GM21360 (cell line): Measurements from ENCODE around the gene OR2A7.
"Not testable (repeated sequence)": the region's sequence is repeated elsewhere in the genome, so short reads cannot be mapped to it uniquely, and the experiment has no call there.

Experiments used
- ATAC-seq: cut with Tn5 transposase; IDR thresholded peaks from one replicate; pipeline ENCODE4 v1.9.1; 2021; ENCODE audit warnings: mild to moderate bottlenecking, moderate library complexity; ENCODE audit not compliant: unreplicated experiment

The OR2A7 gene, protein sequence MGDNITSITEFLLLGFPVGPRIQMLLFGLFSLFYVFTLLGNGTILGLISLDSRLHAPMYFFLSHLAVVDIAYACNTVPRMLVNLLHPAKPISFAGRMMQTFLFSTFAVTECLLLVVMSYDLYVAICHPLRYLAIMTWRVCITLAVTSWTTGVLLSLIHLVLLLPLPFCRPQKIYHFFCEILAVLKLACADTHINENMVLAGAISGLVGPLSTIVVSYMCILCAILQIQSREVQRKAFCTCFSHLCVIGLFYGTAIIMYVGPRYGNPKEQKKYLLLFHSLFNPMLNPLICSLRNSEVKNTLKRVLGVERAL

DNA sequence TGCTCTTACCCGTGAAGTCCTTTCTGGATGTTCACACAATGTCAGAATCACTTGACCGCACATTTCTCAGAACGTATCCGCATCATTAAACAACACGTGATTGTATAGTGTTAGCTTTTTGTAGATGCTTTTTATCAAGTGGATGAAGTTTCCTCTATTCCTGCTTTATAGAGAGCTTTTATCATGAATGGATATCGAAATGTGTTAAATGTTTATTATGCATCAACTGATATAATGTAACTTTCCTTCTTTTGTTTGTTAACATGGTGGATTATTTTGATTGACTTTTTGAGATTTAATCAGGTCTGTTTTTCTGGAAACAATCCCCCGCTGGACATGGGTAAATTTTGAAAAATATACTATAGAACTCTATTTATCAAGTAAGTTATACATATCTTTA is at the start of gene OR2A7:
TSS of gene OR2A7 (minus strand) at position 101 of the 400 bp plus-strand sequence. CDS start 5,164 bp downstream, outside the sequence.
- ATAC-seq, result not testable (repeated sequence)

DNA sequence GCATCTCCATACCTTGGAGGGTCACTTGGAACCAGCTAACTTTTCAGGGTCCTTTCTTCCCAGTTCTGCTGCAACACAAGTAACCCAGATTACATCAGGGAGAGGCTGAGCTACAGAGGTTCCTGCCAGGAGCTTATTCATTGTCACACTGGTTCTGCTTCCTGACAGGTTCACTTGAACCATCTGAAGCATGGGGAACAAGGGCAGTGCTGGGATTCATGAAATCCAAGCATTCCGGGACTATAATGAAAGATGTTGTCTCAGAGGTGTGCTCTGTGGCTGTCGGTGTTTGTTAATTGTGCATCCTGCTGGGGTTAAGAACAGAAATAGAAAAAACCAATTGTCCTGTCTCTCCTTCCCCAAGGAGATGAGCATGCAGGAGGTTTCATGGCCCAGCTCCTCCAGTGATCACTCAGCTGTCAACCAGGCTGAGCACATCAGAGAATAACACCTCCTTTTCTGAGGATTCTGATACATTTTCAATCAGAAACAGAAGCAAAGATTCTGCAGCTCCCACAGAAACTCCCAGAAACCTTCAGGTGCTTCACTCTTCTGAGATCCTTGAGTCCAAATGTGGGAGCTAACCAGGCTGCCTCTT is 47.4 kb upstream of the OR2A7 start, which contains the start of gene OR2A1:
TSS of gene OR2A1 (plus strand) at position 548 of the 598 bp plus-strand sequence. CDS start 5,706 bp downstream, outside the sequence.
- not testable (repeated sequence) for ATAC-seq

DNA sequence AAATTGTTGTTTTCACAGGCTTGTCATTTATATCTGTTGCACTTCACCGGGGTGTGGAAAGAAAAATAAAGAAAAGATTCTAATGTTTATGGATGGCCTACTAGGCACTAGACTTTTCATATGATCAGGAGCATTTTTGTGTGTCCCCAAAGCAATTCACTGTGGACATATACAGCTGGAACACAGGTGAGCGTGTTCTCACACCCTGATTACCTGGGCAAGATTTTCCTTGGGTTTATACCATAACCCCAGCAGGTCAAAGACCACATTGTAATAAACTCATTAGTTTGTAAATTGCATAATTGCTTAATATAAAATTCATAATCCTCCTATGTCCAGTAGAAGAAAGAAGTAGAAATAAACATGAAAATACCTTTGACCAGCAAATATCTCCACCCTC is 46.6 kb upstream of the OR2A7 start:
- ATAC-seq, result not testable (repeated sequence)

DNA sequence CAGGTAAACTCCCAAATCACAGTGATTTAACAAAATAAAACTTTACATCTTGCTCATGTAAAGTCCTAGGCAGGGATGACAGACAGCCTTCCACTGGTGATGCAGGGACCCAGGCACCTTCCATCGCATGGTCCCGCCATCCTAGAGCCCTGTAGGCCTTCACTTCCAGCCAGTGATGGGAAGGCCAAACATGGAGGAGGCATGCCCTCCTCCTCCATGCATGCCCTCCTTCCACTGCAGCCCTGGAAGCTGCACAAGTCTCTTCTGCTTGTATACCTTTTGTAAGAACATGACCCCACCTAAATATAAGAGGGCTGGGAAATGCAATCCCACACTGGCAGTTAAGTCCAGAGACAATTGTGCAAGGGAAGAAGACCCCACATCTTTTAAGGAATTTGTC is 45.1 kb upstream of the OR2A7 start:
- ATAC-seq, result not testable (repeated sequence)

DNA sequence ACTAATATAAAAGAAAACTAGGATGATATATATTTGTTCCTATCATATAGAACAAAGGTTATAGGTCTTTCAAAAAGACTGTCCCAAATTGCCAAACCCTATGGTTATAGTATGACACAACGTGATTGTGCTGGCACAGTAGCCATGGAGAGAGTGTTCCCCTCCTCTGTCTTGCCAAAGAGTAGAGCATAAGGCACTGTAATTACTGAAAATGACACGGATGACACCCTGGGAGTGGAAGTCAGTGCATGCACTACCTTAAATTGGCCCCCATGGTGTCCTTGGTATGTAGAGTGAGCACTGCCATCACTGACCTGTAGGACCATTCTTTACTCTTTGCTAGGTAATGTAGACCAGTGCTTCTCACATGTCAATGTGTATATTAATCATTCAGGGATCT is 40.6 kb upstream of the OR2A7 start:
- ATAC-seq, result not testable (repeated sequence)

DNA sequence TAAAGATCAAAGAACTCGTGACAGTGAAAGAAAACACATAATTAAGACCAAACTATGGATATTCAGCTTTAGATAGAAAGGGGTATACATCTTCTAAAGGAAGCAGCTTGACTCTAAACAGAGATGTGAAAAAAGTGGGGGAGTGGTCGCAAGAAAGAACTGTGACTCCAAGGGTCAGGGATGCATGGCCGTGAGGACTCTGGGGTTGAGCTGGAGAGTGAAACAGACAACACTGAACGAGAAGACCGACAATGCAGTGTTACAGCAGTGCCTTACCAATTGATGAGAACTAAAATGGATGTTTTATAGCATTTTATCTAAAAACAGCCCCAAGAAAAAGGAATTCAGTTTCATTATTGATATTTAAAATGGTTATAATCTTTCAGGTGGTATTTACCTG is 39.0 kb upstream of the OR2A7 start:
- not testable (repeated sequence) for ATAC-seq

DNA sequence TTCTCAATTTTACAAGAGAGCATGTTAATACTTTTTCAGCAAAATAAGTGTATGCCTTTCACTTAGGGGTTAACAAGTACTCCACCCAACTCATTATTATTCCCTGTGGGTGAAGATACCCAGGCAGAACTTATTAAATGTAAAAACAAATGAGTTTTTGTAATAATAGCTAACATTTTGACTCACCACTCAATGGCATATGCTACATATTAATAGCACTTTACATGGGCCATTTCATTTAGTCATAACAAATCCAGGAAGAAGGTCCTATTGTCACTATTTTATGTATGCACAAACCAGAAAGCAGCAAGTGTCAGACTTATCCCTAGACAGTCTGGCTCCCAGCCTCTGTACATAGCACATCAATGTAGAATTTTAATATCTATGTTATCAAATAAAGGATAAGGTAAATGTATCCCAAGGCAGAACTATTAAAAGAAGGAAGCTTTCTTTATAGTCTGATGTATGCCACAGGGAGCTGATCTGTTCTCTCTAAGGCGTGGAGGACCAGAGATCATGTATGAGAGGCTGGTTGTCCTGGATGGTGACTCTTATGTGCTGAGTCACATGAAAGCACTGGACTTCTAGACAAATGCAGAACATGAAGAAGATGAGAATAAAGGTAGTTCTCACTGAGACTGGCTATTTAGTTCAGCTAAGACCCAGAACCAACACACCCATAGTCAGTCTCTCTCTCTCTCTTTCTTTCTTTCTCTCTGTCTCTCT is 38.1 kb upstream of the OR2A7 start:
- not testable (repeated sequence) for ATAC-seq

DNA sequence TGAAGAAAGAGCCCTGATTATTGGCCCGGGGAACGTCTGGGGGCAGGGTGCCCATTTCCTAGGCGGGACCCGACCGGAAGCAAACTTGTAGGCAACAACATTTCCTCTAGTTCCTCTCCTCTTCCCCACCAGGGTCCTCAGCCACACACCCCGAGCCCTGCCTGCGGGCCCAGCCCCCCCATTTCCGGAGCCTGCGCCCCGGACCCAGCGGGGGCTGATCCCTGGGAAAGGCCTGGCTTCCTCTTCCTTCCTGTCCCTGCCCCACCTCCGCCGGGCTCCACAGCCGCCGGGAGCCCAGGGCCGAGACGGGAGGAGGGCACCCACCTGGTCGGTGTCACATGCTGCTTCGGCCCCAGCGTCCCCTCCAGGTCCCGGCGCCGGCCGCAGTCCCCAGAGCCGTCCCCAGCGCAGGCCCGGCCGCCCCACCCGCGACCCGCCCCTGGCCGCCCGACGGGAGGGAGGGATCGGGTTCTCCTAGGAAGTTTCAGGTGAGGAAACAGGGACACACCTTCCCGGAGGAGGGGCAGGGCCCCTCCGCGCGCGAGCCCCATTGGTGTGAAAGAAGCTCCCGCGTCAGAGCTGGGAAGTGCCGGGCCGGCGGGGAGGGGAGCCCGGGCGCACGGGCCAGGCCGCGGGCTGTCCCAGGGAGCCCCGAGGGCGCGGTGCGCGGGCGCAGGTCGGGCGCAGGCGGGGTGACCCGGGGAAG is 29.4 kb upstream of the OR2A7 start:
- peak; percentile 76 for ATAC-seq

DNA sequence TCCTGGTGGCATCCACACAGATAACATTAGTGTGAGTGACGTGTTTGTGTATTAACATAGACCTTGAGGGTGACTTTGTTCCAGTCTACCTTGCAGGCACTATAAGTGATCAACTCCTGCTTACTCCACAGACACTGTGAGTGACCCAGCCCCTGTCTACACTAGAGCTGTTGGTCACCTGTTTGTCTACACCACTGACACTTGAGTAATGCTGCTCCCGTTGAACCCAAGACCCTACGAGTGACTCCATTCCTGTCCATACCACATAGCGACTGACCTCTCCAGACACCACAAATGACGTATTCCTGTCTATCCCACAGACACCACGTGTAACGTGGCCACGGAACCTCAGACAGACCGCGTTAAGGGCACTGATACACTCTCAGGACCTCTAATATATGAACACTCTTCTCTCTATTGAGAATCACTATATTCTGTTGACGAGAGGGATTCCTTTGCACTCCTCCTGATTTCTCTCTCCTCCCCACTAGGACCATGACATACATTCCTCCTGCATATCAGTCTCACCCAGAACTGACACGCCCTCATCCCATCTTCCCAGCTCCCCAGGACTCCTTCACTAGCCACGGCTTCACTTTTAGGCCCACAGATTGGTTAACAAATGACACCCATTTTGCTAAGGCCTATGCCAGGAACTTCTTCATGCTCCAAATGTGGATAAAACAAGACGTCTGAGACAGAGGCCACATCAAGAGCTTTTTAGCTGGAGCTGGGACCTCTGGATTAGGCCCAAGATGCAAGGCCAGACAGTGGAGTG is 28.0 kb upstream of the OR2A7 start:
- not testable (repeated sequence) for ATAC-seq

DNA sequence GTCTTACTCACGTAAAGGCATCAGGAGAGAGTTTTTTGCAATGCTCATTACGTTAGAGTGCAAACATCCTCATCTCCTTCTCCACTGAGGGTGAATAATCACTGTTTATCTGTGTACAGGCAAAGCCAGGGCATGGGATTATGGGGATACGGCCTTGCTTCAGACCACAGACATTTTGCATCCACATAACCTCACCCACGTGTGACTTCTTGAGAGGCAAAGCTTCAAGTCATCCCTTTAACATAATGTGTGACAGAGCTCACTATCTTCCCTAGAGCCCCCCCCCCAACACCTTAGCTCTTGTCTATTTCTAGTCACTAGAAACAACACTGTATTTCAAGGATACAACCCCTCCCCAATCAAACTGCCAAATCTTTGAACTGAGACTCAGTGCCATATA is 27.0 kb upstream of the OR2A7 start:
- not testable (repeated sequence) for ATAC-seq

DNA sequence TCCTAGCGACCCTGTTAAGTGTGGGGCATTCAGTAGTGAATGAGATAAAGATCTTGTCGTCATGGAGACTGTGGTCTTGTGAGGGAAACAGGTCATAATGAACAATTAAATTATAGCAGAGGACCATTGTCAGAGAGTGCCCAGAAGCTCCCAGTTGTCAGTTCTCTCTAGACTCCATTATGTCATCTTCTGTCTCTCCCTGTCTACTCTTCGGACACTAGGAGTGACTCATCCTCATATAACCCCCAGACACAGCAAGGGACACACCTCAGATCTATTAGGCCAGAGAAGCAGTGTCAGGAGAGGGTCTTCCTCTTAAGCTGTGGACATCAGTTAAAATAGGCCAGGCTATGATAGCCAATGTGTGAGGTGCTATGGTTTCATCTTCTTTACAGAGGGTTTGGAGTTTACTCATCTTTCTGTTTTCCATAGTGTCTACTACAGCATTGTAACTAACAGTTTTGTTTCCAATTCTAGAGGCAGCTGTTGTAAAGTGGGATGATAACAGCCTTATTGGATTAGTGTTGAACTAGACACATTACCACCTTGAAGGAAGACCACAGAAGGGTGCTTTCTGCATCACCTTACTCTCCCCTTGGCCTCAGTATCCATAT is 22.7 kb upstream of the OR2A7 start:
- not testable (repeated sequence) for ATAC-seq

DNA sequence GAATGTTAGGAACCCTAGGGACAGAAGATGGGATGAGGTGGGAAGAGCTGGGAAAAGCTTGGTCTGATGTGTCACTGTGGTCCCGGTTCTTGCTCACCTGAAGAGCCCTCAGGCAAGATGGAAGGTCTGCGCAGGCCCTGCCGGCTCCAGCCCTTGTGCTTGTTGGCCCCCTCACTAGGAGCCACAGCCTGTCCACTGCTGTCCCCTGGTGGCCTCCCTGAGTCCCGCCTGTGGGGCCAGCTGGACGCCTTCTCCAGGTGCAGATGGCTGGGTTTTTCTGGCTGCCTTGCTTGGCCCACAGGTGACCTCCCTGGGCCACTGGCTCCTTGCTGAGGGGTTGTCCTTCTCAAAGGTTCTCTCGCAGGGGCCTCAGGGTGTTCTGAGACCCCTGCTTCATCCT is 19.1 kb upstream of the OR2A7 start:
- not testable (repeated sequence) for ATAC-seq

DNA sequence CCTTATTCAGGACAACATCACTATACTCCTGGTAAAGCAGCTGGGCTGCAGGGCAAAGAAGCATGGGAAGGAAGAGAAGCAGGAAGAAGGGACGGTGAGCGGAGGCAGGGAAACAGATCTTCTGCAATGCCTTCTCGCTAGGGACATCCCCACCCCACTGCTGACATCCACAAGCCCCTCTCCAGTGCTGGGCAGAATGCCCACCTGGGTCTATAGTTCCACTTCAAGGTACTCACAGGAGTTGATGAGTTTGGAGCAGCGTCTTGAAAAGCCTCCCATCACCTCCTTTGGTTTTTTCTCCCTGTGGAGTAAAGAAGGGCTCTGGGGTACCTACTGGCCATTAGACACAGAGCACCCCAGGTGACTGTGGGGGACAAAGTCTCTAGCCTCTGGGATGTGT is 17.9 kb upstream of the OR2A7 start:
- not testable (repeated sequence) for ATAC-seq

DNA sequence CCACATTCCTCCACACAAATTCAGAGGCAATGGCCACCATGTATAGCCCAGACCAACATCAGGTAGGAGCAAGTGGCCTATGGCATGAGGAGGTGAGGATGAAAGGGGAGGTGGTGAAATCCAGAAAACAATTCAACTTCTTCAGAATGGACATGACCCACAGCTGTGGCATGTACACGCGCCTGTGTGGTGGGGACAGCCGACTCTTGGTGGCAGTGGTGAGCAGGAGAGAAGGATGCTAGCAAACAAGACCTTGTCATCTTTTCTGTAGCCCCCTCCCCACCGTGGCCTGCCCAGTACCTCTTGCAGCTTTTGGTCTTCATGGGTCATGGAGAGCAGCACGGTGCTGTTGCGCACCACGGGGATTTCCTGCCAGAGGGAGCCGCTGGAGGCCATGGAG is 17.4 kb upstream of the OR2A7 start:
- ATAC-seq, result not testable (repeated sequence)

DNA sequence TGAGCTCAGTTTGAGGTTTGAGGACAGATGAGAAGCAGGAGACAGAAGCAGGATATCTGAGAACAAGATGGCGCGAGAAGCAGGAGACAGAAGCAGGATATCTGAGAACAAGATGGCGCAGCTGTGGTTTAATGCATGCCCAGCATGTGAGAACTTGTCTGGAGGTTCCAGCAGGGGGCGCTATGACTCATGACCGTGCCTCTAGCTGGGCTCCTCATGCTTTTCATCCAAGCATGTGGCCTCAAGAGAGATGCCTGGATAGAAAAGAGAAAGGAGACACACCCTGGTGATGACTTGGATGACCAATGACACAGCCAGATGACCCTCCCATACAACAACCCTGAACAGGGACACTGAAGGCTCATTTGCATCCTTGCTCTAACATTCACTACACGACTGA is 15.4 kb upstream of the OR2A7 start:
- not testable (repeated sequence) for ATAC-seq

DNA sequence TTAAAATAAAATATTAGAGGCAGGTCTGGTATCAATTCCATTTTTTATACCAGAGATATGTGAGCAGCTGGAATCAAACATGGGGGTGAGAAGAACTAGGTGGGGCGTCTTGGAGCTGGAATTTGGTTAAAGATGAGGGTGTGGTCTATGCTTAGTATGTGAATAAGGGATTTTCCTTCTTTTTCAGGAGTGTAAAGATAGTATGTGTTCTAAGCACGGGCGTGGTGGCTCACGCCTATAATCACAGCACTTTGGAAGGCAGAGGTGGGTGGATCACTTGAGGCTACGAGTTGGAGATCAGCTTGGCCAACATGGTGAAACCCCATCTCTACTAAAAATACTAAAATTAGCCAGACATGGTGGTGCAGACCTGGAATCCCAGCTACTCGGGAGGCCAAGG is 10.7 kb upstream of the OR2A7 start:
- not testable (repeated sequence) for ATAC-seq

DNA sequence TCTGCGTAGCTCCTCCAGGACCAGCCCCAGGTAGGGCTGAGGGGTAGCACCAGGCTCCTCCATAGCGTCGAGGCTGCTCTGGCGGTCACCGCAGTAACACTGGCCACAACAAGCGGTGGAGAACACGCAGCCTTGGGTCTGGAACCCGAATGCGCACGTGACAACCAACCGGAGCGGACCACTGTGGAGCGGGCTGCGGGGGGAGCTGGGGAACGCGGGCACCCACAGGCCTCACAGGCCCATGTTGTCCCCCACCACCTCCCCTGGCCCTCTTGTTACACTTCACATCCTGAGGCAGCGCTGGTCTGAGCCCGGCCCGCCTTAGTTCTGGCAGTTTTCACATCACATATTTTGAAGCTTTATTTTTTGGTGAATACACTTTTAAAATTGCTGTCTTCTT is 4.6 kb upstream of the OR2A7 start, which contains the start of gene CTAGE8:
TSS of gene CTAGE8 (minus strand) at position 101 of the 400 bp plus-strand sequence. CDS start at position 63, 38 bp downstream.
- not testable (repeated sequence) for ATAC-seq

DNA sequence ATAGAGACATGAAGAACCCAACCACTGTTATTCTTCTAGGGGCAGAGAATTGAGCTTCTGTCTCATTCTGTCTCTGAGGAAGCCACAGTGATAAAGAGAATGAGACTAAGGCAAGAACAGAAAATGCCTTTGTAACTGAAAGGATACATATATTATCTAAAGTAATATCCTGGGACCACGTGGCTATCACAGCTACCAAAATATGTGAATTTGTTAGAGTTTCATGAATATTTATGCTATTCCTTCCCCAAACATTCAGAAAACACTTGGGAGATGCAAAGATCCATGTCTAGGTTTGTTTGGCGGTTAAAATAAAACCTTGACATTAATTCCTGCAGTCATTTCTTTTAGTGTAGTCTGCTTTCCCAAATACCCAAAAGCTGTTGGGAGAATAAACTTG is 2.5 kb downstream of the OR2A7 start:
- not testable (repeated sequence) for ATAC-seq

DNA sequence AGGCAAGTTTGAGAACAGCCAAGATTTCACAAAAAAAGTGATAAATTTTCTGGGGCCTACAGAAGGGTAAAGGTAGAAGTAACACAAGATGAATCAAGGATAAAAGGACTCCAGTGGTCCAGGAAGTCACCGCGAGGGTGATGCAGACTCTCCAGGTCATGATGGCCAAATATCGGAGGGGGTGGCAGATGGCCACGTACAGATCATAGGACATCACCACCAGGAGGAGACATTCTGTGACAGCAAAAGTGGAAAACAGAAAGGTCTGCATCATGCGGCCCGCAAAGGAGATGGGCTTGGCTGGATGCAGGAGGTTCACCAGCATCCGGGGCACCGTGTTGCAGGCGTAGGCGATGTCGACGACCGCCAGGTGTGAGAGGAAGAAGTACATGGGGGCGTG is 5.5 kb downstream of the OR2A7 start:
- not testable (repeated sequence) for ATAC-seq

DNA sequence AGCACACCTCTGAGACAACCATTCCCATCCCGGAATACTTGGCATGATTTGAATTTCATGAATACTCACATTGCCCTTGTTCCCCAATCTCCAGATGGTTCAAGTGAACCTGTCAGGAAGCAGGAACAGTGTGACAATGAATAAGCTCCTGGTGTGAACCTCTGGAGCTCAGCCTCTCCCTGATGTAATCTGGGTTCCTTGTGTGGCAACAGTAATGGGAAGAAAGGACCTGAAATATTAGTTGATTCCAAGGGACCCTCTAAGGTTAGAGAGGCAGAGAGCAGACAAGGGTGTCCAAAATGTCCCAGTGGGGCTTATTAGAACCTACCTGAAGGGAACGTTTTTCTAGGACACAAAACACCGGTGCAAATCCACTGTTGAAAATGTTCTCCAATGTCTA is 8.5 kb downstream of the OR2A7 start:
- ATAC-seq, result no peak
